Subcutaneous adipose tissue (tissue), 4 donors: ENCODE data around the gene FAM53A. TPM values are rescaled to one million over a fixed set of nuclear protein-coding genes. Genes with fewer than 3 reads are reported as not detected.

Experiments used
- CTCF ChIP-seq: fragments of 450-650 bp; IDR thresholded peaks from one replicate; pipeline ENCODE4 v1.5.1; 2016; ENCODE audit warnings: low read depth, mild to moderate bottlenecking, control low read depth, antibody characterized with exemption, moderate library complexity
- total RNA-seq, 4 donors: library from RNA; depleted of rRNA; stranded (reverse); fragments of >200 nt; gene quantifications; one replicate each; pipeline ENCODE4 v1.1.0, GENCODE V29; 2016

Gene FAM53A
- total RNA-seq, 4 donors from 2014 or later: 1.5 to 5.9 (median 3.8) TPM

DNA sequence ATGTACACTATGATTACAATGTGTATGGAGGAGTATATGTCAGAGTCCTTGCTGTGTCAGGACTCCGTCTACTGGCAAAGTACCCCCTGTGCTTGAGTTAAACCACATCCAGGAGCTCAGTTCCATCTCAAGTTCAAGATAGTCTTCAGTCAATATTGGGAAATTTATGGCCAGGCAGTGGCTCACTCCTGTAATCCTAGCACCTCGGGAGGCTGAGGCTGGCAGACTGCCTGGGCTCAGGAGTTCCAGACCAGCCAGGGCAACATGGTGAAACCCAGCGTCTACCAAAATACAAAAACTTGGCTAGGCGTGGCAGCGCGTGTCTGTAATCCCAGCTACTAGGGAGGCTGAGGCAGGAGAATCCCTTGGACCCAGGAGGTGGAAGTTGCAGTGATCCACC lies 22.2 kb upstream of the FAM53A start:
- no peak for TF ChIP-seq CTCF

DNA sequence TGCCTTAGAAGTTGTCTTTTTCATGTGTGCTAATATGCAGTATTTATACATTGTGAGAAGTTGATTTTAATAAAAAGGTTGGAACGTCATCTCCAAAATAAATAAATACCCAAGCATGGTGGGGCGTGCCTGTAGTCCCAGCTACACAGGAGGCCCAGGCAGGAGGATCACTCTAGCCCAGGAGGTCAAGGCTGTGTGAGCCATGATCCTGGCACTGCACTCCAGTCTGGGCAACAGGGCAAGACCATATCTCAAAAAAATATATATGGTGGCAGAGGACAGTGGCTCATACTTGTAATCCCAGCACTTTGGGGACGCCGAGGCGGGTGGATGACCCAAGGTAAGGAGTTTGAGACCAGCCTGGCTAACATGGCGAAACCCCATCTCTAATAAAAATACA lies 21.6 kb upstream of the FAM53A start:
- TF ChIP-seq CTCF: no peak

DNA sequence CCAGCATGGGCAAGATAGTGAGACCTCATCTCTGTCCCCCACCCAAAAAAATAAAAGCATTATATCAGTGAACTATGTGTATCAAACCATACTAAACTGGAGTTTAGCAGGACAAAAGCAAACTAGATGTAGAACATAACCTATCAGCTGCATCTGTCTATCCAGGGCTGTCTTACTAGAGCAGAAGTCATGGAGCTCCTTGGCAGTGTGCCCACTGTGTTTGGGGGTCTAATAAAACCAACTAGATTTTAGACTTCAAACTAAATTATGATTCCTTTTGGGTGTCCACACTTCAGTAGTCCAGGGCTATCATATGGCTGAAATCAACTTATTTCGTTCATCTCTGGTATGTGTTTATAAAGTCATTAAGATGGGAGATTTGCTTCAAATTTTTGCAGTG lies 19.8 kb upstream of the FAM53A start:
- TF ChIP-seq CTCF: no peak

GRCh38 chr4:1695913-1696312 lies 11.8 kb upstream of the FAM53A start:
- TF ChIP-seq CTCF: no peak

GRCh38 chr4:1693131-1693896 lies 9.2 kb upstream of the FAM53A start:
- TF ChIP-seq CTCF: no peak

- TF ChIP-seq CTCF: no peak
Measured at GRCh38 chr4:1691737-1692373, 7.7 kb upstream of the FAM53A start.

- TF ChIP-seq CTCF: no peak
Measured at GRCh38 chr4:1690698-1691097, 6.6 kb upstream of the FAM53A start.
